NCI-H446 treated with DMSO at 0.1 percent for 48 hours (cell line): ENCODE data around the gene RGS18.
"Not testable (repeated sequence)": the region's sequence is repeated elsewhere in the genome, so short reads cannot be mapped to it uniquely, and the experiment has no call there.

ENCODE experiments used
- DNase-seq: peaks from one replicate; lab custom pipeline; 2025; lab: John Stamatoyannopoulos, UW

RGS18 gene

GRCh38 chr1:192158181-192158580, at the start of gene RGS18:
RGS18 (plus strand) TSS chr1:192158462; CDS start chr1:192158638, 176 bp downstream.
- no peak for DNase-seq

GRCh38 chr1:192109576-192109975, 48.7 kb upstream of the RGS18 start:
- DNase-seq = no peak

- no peak for DNase-seq
Measured at GRCh38 chr1:192115000-192115399, 43.3 kb upstream of the RGS18 start.

- no peak for DNase-seq
Measured at GRCh38 chr1:192118881-192119405, 39.3 kb upstream of the RGS18 start.

GRCh38 chr1:192119701-192120100, 38.6 kb upstream of the RGS18 start:
- no peak for DNase-seq

- DNase-seq = no peak
Measured at GRCh38 chr1:192122668-192123067, 35.6 kb upstream of the RGS18 start.

GRCh38 chr1:192123212-192123611, 35.0 kb upstream of the RGS18 start:
- no peak for DNase-seq

- no peak for DNase-seq
Measured at GRCh38 chr1:192126030-192126619, 32.1 kb upstream of the RGS18 start.

GRCh38 chr1:192130175-192130574, 28.1 kb upstream of the RGS18 start:
- DNase-seq = no peak

GRCh38 chr1:192130865-192131264, 27.4 kb upstream of the RGS18 start:
- not testable (repeated sequence) for DNase-seq

GRCh38 chr1:192131914-192132313, 26.3 kb upstream of the RGS18 start:
- DNase-seq = no peak

GRCh38 chr1:192133350-192133926, 24.8 kb upstream of the RGS18 start:
- DNase-seq = no peak

- no peak for DNase-seq
Measured at GRCh38 chr1:192140382-192140781, 17.9 kb upstream of the RGS18 start.

GRCh38 chr1:192147221-192147620, 11.0 kb upstream of the RGS18 start:
- DNase-seq = no peak

GRCh38 chr1:192147696-192148095, 10.6 kb upstream of the RGS18 start:
- no peak for DNase-seq

GRCh38 chr1:192151176-192151575, 7.1 kb upstream of the RGS18 start:
- DNase-seq = no peak

- no peak for DNase-seq
Measured at GRCh38 chr1:192153276-192153675, 5.0 kb upstream of the RGS18 start.

GRCh38 chr1:192157067-192157466, 1.2 kb upstream of the RGS18 start:
- no peak for DNase-seq

GRCh38 chr1:192159014-192159413, 752 bp downstream of the RGS18 start:
- no peak for DNase-seq

- DNase-seq = no peak
Measured at GRCh38 chr1:192159781-192160180, 1.5 kb downstream of the RGS18 start.

GRCh38 chr1:192160196-192160595, 1.9 kb downstream of the RGS18 start:
- DNase-seq = no peak

GRCh38 chr1:192161976-192162375, 3.7 kb downstream of the RGS18 start:
- DNase-seq = no peak

GRCh38 chr1:192162376-192162775, 4.1 kb downstream of the RGS18 start:
- no peak for DNase-seq

- not testable (repeated sequence) for DNase-seq
Measured at GRCh38 chr1:192165002-192165401, 6.7 kb downstream of the RGS18 start.
